HS-5 (cell line): ENCODE results near the gene OR2AE1.
A peak's percentile ranks its signal among the peaks of the same experiment; 100 is the strongest.
"Not testable (repeated sequence)": the region's sequence is repeated elsewhere in the genome, so short reads cannot be mapped to it uniquely, and the experiment has no call there.

Experiments
- DNase-seq: peaks from one replicate; pipeline ENCODE4 v3.0.0-alpha.2; 2012; ENCODE audit warnings: low read depth

The OR2AE1 gene, protein sequence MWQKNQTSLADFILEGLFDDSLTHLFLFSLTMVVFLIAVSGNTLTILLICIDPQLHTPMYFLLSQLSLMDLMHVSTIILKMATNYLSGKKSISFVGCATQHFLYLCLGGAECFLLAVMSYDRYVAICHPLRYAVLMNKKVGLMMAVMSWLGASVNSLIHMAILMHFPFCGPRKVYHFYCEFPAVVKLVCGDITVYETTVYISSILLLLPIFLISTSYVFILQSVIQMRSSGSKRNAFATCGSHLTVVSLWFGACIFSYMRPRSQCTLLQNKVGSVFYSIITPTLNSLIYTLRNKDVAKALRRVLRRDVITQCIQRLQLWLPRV

GRCh38 chr7:99876933-99877332 lies at the start of gene OR2AE1:
Gene OR2AE1, minus strand, starts transcription at chr7:99877033. Its CDS starts 0 bp downstream, at chr7:99877033.
- no peak for DNase-seq

- DNase-seq: no peak
Observed at GRCh38 chr7:99926321-99926720, 49.5 kb upstream of the OR2AE1 start.

GRCh38 chr7:99923200-99923599 lies 46.4 kb upstream of the OR2AE1 start:
- no peak for DNase-seq

DNA sequence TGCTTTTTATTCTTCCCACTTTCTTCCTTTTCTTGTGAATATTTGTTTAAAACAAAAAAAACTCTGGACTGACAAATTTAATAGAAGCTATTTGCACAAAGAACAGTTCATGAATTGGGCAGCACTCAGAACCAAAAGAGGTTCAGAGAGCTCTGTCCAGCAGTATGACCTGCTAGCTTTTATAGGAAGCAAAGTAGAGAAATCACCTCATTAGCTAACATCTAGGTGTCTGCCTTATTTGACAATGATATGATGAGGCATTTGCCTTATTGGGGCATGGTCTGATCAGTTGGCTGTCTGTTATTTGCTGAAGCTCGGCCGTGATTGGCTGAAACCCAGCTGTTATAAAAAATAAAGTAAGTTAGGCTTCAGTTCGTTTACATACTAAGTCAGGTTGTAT lies 43.3 kb upstream of the OR2AE1 start:
- DNase-seq: no peak

DNA sequence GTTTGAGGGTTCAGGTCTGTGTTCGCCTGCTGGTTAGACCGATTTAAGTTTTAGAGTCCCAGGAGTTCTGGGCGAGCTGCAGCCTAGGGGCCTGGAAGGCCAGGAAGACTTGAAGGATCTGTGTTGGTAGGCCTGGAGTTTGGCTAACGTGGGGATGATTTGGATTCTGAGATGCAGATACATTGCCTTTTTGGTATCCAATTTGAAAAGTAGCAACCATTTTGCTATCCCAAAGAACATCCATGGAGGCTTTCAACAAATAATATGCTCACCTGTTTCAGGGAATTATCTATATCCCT lies 42.9 kb upstream of the OR2AE1 start:
- DNase-seq: no peak

DNA sequence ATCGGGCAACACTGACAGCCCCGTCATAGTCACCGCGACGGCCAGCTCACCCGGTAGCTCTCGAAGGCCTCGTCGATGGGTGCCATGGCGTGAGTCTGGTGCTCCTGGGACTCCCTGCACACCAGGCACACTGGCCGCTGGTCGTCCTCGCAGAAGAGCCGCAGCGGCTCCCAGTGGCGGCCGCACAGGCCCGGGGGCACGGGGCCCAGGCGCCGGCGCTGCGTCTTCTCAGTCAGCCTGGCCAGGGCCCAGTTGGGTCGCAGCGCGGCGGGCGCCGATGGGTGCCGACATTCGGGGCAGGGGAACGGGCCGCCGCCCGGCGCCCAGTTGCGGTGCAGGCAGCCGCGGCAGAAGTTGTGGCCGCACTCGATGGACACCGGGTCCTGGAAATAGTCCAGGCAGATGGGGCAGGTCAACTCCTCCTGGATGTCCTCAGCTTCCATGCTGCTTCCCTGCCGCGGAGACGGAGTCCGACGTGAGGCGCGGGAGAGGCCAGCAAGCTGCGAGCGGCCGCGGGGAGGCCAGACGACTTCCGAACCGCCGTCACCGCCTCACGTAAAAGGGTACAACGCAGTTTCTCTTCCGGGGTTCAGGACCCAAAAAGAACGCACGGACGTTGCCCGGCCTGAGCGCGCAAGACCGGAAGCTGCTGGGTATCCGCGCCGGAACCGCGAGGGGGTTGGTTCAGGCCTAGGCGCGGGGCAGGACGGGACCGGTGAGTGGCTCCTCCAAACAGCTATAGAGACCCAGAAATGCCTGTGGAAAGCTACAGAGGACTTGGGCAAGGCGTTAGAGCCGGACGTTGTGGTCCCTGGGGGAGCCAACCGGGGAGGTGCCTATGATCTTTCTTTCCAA lies 42.4 kb upstream of the OR2AE1 start, which contains the start of gene TRIM4:
Gene TRIM4, minus strand, starts transcription at position 572 of the 855 bp plus-strand sequence. Its CDS starts 129 bp downstream, at position 443.
- peak; percentile 51 for DNase-seq

DNA sequence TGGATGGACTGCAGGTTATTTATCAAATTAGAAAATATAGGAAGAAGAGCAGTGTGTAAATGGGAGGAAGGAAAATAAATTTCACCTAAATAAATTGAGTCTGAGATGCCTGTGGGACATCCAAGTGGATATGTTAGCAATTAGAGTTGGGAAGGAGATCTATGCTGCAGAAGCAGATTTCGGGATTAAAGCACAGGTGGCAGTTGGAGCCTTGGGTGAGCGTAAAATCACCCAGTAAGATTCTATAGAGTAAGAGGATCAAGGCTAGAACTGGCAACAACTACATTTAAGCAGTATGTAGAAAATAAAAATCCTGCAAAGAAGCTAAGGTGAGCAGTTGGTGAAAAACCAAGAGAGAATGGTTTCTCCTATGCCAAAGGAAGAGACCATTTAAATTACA lies 34.1 kb upstream of the OR2AE1 start:
- no peak for DNase-seq

DNA sequence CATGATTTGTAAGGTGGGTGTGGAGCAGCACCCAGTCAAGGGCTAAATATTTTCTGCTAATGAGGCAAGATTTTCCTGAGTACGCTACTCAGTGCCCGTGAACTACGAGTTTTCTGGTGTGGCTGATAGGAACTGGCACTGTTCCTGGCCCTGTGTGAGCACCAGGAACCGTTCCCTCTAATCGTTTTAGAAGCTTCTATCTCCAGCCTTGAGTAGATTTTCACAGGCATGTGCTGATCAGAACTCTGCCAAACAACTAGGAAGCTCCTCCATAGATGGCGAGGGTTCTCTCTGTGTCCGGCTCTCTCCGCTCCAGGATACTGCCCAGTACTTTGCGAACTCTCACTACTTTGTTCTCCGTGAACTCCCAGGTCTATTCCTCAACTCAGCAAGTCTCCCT lies 24.7 kb upstream of the OR2AE1 start:
- no peak for DNase-seq

DNA sequence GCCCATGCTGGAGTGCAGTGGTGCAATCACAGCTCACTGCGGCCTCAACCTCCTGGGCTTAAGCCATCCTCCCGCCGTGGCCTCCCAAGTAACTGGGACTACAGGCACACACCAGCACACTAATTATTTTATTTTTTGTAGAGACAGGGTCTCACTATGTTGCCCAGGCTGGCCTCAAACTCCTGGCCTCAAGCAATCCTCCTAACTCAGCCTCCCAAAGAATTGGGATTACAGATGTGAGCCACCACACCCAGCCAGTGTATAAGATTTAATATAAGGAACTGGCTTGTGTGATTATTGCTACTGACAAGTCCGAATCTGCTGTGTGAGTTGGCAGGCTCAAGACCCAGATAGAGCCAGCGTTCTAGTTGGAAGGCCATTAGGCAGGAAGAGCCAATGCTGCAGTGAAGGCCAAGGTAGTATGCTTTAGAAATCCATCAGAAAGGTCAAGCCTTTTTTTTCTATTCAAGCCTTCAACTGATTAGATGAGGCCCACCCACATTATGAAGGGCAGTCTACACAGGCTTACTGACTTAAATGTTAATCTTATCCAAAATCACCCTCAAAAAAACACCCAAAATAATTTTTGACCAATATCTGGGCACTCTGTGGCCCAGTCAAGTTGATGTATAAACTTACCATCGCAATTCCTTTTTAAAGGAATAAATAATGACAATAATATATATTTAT lies 23.1 kb upstream of the OR2AE1 start:
- DNase-seq: no peak

DNA sequence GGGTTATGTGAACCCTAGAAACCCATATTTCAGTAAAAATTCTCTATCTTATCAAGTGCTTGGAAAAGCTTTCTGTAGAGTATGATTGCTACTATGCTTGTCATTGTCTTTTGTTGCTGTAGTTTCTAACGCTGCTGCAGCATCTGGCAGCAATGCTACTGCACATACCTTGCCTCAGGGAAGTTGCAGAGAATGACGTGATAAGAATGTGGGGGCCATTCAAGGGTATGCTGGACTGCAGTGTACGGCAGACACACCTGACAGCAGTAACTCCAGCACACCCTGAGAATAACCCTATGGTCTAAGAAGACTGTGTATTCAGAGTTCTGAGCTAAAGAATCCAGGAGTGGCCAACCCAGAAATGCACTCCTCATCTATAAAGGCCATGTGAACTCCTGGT lies 22.0 kb upstream of the OR2AE1 start:
- DNase-seq: no peak

DNA sequence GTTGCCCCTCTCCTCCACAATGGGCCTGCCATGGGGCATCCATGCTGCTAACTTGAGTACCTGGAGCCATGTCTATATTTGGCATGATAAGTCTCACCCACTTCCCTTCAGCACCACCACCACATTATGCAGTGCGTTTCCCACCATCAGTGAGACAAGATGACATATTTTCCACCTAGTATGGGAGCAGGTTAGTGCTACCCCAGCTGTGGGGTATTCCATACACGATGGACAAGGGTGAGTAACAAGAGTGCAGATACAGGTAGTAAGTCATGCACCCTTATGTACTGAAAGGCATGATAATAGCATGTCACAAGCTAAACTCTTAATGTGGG lies 21.2 kb upstream of the OR2AE1 start:
- DNase-seq: no peak

DNA sequence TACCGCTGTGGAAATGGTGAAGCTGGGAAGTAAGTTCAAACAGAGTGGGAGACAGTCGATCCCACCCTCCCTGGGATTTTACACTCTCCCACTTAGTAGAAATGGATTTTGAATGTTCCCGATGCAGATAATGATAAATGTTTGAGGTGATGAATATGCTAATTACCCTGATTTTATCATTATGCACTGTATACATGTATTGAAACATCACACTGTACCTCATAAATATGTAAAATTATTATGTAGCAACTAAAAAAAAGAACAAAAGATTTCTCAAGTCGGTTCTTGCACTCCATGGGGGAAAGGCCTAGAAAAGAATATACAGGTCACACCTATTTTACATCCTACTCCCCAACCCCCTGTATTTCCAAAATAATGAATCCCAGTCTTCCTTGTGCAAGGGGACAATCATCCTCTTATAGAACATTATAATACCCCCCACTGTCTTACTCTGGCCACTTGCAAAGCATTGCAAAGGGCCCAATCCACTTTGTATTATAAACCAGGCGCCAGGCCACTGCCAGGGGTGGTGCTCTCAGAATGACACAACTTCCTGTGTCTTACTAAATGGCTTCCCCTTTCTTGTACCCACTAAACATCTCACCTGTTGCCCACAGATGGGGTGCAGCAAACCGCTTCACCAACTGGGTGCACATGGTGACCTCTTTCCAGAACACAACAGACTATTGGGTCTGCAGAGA lies 20.6 kb upstream of the OR2AE1 start:
- DNase-seq: no peak

DNA sequence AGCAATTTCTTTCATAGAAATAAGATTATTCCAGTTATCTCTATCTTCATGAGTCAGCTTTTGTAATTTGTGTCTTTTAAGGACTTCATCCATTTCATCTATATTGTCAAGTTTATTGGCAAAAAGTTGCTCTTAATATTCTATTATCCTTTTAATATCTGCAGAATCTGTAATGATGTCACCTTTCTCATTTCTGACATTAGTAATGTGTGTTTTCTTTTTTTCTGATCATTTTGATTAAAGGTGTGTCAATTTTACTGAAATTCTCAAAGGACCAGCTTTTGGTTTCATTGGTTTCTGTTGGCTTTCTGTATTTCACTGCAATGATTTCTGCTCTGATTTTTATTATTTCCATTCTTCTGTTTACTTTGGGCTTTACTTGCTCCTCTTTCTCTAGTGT lies 17.9 kb upstream of the OR2AE1 start:
- DNase-seq: no peak

DNA sequence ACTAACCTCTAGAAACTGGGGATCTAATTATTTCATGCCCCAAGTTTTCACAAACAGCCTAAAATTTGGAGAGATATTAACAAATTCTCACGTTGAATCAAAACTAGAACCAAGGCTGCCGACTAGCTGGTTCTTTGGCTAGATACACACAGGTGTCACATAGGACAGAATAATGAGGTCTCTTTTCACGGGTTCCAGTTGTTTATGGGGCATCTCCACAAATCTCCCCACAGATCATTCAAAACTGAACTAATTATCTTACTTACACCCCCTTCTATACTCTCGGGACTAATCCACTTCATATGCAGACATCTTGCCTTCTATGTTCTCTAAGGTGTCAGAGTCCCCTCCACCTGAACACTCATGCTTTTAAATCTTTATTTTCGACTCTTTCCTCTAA lies 16.4 kb upstream of the OR2AE1 start:
- DNase-seq: no peak

DNA sequence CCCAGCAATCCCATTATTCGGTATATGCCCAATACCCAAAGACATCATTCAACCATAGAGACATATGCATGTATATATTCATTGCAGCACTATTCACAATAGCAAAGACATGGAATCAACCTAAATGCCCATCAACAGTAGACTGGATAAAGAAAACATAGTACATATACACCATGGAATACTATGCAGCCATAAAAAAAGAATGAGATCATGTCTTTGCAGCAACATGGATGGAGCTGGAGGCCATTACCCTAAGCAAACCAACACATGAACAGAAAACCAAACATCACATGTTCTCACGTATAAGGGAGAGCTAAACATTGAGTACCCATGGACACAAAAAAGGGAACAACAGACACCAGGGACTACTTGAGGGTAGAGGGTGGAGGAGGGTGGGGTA lies 13.5 kb upstream of the OR2AE1 start:
- not testable (repeated sequence) for DNase-seq

- not testable (repeated sequence) for DNase-seq
Observed at GRCh38 chr7:99888366-99888765, 11.5 kb upstream of the OR2AE1 start.

GRCh38 chr7:99881370-99881769 lies 4.5 kb upstream of the OR2AE1 start:
- no peak for DNase-seq

DNA sequence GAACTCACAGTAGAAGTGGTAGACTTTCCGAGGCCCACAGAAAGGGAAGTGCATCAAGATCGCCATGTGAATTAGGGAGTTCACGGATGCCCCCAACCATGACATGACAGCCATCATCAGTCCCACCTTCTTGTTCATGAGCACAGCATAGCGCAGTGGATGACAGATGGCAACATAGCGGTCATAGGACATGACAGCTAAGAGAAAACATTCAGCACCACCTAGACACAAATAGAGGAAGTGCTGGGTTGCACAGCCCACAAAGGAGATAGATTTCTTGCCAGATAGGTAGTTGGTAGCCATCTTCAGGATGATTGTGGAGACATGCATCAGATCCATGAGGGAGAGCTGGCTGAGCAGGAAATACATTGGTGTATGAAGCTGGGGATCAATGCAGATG lies 342 bp downstream of the OR2AE1 start:
- DNase-seq: no peak

- no peak for DNase-seq
Observed at GRCh38 chr7:99868246-99868645, 8.6 kb downstream of the OR2AE1 start.

GRCh38 chr7:99867477-99867876 lies 9.4 kb downstream of the OR2AE1 start:
- DNase-seq: not testable (repeated sequence)

GRCh38 chr7:99863847-99864440 lies 12.9 kb downstream of the OR2AE1 start:
- no peak for DNase-seq
